SIG-M5 (cell line): ENCODE data around the gene SPEM1.
"Not testable (repeated sequence)": the region's sequence is repeated elsewhere in the genome, so short reads cannot be mapped to it uniquely, and the experiment has no call there.

ENCODE experiments used
- DNase-seq: peaks from one replicate; lab custom pipeline; 2025; lab: John Stamatoyannopoulos, UW

The SPEM1 gene

DNA sequence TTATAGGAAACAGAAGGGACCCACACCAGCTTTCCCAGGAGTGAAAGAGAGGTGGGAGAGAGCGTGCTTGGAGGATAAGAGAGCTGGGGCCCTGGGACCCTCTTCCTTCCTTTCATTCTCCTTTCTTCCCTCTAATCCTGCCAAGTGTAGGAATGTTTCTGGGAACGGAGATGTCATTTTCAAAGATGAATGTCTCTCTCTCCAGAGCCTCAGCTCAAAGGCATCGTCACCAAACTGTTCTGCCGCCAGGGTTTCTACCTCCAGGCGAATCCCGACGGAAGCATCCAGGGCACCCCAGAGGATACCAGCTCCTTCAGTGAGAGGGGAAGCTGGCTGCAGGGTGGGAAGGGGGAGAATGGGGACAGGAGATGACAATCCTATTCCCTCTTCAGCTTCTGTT lies 21.1 kb downstream of the SPEM1 start:
- no peak for DNase-seq

DNA sequence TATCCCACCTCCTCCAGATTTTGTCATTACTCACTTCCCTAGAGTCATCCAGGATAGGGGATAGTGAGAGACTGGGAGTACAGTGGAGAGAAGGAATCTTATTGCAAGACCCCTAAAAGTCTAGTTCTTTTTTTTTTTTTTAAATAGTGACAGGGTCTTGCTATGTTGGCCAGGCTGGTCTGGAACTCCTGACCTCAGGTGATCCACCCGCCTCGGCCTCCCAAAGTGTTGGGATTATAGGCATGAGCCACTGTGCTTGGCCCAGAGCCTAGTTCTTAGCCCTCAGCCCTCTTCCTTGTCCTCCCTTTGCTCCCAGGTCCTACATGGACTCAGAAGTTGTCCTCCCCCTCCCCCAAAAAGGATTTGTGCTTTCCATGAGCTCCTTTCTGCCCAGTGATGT lies 22.0 kb downstream of the SPEM1 start:
- no peak for DNase-seq

DNA sequence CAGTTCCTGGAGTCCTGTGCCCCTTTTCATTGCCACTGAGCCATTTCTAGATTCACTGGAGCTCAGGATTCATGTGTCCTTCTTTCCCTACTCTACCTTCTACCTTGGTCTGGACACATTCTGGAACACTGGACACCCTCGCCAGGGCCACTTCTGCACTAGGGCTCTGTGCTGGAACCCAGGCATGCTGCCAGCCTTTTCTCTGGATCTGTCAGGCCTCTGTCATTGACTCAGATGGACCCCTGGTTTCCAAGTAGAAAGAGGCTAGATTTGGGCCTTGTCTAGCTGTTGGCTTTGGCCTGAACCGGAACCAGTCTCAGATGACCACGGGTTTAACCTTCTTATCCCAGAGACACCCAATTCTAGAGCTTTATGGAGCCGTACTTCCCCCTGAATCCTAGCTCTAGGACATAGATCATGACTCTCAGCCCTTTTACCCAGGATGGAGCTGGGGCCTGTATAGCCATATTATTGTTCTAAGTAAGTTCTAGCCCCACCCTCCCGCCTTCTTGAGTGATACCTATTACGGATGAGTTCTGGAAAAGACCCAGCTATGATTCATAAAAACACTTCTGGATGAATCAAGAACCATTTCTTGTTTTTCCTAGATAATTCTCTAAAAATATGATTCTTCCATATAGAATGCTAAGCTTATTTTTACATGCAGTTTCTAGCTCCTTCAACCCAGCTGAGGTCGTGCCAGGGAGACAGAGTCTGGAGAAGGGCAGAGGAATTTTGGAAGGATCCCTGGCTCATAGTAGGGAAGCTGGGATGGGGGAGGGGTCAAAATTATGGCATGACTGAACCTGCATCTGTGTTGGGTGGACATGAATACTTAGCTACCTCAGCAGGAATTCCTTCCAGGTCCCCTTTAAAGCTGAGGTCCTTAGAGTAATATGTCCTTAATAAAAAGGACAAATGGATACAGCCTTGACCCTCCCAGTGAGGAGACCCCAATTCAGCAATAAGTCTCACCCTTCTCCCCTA lies 23.7 kb downstream of the SPEM1 start:
- no peak for DNase-seq

DNA sequence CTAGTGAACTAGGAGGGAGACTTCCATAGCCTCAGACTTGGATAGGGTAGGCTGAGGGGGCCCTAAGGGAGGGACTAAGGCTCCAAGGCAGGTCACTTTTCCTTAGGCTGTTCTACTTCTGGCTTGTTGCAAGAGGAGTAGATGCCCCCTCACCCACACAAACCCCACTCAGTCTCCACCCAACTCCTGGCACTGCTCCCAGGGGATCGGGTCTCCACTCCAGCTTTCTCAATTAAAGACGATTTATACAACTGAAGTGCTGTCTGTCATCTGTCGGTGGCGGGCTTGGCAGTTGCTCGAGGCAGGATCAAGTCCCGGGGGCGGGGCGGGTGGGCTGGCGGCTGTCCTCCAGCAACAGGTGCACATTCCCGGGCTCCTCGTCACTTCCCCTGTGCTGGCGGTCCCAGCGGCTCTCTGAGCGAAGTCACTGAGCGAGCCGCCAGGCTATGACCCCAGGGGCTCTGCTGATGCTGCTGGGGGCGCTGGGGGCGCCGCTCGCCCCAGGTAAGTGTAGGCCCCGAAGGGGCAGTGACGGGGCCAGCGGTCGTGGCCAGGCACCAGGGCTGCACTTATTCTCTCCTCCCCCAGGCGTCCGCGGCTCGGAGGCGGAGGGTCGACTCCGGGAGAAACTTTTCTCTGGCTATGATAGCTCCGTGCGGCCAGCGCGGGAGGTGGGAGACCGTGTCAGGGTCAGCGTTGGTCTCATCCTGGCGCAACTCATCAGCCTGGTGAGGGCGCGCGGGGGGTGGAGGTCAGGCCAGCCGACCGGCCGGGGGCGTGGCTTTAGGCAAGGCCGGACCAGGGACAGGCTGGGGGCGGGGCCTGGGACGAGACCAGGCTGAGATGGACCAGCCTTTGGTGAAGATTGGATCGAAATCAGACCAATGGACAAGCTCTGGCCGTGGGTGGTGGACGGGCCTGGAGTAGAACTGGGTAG lies 24.8 kb downstream of the SPEM1 start, which contains the start of gene CHRNB1:
Gene CHRNB1 (plus strand): TSS at position 380 of the 937 bp plus-strand sequence. CDS start 67 bp downstream, at position 447.
- no peak for DNase-seq

DNA sequence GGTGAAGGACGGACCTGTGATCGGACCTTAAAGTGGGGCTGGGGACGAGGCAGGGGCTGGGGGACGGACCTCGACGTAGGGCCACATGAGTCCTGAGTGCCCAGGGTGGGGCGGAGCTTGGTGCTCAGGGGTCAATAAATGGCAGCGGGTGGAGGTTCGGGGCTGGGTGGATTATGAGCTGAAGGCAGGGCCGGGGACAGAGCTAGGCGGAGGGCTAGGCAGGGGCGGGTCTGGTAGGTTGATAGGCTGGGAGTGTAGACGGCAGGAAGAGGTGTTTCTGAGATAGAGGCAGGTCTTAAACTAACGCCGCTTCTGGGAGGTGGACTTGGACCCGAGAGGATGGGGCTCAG lies 25.5 kb downstream of the SPEM1 start:
- DNase-seq: no peak

DNA sequence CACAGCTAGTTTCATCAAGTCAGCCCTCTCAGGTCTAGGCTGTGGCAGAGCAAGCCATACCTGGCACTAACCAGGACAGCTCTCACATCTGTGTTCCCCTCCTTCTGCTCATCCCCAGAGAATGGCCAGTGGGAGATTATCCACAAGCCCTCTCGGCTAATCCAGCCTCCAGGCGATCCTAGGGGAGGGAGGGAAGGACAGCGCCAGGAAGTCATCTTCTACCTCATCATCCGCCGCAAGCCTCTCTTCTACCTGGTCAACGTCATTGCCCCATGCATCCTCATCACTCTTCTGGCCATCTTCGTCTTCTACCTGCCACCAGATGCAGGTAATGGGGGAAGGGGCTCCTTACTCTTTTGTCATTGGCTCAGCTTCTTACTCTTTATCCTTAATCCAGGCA lies 28.3 kb downstream of the SPEM1 start:
- no peak for DNase-seq

DNA sequence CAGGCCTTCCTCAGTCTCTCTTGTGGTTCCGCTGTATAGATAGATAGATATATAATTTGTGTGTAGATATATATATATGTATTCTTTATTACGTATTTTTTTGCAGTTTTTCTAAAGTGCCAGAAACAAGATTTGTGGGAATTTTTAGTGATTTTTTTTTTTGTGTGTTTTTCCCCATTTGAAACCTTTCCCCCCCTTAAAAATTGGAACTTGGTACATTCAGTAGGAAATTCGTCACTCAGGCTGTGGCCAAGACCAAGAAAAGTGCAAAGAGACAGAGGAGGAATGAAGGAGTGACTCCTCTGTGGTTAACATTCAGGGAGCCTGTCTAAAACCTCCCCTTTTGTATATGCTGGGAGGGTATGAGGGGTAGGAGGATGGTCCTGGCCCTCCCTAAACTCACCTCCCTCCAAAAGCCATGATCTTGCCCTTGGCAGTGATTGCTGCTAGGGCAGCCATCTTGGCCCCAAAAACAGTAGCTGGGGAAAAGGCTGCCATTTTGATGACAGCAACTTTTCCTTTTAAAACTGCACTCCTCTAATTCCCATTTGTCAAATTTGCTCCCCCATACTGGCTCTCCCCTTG lies 39.9 kb downstream of the SPEM1 start:
- DNase-seq: no peak

DNA sequence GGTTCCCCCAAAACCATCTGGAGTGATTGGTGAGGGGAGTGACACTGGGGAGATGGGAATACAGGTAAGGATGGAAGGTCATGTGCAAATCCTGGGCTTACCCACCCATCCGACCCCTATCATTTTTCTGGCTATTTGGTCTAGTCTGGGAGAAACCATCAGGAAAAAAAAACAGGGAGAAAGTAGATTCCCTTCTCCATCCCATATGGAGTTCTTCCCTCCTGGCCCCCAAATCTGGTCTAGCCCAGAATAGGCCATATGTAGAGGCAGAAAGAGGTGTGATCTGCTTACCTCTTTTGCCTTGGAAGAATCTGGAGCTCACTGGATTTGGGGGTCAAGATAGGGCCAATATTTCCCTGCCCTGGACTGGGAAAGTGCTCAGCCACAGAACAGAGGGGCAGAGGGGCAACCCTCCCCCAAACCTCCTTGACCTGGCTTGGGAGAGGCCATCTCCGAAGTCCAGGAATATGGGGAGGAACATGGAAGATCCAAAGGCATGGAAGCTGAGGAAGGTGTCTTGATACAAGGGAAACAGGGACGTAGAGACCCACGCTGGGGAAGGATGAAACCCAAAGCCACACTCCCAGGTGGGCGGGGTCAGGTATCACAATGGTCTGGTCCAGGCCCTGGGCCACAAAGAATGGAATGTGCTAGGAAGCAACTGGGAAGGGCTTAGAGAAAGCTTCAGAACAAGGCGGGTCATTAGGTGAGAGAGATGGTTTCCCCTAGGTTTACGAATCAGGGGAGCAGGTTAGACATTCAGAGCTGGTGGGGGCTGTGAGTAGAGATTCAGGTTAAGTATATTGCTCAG lies 40.9 kb downstream of the SPEM1 start:
- DNase-seq: no peak

DNA sequence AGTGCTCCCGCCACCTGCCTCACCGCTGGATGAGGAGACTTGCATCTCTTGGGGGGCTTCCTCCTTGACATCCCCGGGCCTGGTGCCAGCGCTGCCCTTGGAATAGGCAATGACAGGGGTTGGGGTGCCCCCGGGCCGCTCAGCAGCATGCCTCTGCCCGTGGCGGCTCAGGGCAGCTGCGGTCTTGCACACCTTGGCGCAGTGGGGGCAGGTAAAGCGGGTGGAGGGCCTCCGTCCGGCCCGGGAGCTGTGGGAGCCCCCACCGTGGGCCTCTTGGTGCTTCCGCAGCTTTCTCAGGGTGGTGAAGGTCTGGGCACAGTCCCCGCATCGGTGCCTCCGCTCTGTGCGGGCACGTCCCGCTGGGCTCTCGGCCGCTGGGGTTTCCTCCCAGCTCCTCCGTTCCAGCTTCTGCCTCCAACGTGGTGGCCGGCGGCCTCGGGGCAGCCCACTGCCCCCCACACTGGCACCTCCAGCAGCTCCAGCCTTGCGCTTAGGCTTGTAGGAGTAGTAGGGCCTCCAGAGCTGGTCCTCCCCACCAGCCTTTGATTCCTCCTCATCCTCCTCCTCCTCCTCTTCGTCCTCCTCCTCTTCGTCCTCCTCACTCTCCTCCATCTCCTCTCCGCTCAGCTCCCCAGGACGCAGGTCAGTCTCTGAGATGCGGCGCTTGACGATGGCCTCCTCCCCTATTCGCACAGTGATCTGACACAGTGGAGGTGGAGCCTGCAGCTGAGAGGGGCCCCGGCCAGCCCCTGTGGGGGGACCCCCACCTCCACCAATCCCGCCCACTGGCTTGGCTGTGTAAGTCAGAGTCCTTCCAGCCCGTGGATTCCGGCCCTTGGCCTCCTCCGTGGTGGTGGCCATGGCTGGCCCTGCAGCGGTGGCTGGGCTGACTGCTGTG lies 42.6 kb downstream of the SPEM1 start:
- no peak for DNase-seq

DNA sequence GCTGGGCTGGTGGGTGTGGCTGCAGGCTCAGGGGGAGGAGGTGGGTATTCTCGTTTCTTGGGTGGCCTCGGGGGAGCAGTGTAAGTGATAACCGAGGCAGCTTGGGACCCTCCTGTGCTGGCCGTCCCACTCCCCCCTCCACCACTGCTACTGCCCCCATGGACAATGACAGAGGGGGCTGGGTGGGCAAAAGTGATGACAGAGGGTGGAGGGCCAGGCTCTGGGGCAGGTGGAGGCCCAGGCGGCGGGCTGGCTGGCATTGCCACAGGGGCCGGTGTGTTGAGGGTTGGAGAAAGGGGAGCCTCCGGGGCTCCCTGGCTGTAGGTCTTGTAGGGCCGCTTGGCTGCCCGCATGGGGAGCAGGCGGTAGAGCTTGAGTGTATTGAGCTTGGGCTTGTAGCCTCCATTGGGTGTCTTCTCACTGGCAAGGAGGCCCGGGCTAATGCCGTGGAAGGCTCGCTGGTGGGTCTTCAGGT lies 43.3 kb downstream of the SPEM1 start:
- DNase-seq: no peak

DNA sequence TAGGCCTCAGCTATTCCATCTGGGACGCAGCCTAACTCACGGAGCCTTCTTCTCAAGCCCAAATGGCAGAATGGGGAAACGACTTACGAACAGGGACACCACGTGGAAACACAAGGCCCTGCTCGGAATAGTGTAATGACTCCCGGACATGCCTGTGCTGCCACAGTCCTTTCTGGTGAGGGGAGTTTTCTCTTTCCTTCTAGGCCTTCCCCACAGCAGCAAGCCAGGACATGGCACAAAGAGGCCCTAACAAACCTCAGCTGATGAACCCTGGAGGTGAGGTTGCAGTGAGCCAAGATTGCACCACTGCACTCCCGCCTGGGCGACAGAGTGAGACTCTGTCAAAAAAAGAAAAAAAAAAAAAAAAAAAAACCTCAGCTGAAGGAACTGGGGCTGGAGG lies 44.0 kb downstream of the SPEM1 start:
- DNase-seq: no peak

DNA sequence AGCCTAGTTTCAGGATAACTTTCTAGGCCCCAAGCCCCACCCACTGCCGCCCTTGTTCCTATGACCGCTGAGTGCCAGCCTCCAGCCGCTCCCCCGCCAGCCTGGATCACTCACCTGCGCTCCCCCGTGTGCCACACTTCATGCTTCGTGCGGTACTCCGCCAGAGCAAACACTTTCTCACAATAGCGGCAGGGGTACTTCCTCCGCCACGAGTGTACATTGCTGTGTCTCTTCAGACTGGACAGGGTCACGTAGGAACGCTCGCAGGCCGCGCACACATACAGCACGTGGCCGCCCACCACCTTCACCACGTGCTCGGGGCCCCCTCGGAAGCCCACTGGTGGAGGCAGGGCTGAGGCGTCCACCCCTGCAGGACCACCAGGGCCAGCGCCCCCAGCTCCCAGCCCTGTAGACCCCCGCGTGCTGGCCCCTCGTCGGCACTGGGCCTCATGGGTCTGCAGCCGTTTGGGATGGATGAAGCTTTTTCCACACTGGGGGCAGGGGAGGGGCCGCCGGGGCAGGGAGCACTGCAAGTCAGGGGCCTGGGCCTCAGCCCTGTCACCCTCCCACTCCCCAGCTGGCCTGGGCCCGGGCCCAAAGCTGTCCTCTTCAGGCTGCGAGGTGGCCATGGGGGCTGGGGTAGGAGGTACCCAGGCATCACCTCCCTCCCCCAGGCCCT lies 45.6 kb downstream of the SPEM1 start:
- no peak for DNase-seq

DNA sequence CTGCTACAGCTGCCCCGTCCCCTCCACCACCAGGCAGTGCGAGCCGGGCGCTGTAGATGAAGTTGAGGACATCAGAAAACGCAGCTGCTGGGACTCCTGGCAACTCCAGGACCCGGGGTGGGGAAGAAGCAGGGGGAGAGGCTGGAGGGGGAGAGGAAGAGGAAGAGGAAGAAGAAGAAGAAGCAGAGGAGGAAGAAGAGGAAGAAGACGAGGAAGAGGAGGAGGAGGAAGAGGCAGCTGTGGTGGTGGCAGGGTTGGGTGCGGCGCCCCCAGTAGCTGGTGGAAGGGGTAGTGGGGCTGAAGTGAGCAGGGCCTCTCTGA lies 46.2 kb downstream of the SPEM1 start:
- no peak for DNase-seq

DNA sequence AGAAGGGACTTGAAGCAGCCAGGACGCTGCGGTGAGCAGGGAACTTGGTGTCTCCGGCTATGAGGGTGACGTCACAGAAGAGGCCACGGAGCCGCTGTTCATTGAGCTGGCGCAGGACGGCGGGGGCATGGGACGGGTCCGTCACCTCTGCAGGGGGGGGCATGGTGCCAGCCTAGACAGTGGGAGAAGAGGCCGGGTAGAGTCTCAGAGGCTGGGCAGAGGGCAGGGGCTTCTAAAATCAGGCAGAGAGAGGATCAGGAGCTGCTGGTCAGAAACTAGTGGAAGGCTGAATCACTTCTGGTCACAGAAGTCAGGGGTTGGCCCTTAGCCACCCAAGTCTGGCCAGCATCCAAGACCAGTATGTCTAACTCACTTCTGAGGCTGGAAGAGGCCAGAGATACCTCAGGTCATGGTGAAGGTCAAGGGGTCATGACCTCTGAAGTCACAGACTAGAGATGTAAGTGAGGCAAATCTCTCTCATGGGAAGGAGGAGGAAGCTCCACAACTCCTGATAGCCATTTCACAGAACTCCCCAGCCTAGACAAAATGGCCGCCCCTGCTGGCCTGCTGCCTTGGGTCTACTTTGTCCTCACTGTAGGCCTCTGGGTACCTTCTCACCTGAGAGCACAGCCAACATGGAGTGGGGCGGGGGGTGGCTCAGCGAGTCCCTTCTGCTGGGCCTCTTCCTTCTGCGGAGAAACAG lies 46.7 kb downstream of the SPEM1 start:
- DNase-seq: no peak

DNA sequence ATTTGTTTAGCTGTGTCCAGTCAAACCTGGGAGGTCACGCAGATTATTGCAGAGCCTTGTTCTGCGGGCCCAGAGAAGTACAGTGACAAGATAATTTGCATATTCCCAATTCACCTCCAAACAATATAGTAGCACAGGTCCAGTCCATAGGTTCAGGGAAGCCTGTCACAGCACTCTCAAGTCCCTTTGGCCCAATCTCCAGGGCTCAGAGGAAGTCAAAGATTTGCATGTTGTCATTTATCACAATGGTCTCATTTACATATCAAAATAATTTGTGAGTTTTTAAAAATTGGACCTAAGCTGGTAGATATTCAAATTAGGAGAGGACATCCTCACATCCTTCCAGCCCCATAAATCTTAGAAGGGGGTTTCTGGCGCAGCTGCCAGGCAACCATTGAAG lies 47.4 kb downstream of the SPEM1 start:
- DNase-seq: no peak

DNA sequence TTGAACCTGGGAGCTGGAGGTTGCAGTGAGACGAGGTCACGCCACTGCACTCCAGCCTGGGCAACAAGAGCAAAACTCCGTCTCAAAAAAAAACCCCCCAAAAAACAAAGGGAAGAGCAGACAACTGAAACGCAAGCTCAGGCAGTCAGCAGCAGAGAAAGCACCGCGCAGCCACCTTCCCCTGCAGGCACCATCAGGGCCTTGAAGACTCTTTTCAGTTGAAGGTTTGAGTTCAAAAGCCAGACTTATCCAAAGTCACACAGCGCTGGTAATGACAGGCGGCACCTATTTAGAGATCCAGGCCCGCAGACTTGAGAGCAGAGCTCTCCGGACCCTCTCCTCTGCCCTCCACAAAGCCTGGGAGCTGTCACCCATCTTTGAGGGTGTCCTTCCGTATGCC lies 48.2 kb downstream of the SPEM1 start:
- no peak for DNase-seq

DNA sequence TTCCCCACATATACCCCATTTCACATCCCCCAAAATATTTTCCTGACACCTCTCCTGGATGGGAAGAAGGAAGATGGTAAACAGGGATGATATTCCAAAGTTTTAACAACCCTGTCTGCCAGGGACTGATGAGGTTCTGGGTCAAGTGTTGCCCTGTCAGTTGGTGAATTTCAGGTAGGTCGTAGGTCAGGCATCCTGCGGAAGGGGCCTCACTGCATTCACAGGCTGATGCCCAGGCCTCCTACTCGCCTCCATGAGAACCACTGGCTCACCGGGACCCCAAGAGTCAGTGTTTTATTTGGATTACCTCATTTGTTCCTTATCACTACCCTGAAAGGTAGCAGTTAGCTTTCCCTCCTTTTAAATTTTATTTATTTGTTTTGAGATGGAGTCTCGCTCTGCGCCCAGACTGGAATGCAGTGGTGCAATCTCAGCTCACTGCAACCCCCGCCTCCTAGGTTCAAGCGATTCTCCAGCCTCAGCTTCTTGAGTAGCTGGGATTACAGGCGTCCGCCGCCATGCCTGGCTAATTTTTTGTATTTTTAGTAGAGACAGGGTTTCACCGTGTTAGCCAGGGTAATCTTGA lies 48.8 kb downstream of the SPEM1 start:
- DNase-seq: no peak

DNA sequence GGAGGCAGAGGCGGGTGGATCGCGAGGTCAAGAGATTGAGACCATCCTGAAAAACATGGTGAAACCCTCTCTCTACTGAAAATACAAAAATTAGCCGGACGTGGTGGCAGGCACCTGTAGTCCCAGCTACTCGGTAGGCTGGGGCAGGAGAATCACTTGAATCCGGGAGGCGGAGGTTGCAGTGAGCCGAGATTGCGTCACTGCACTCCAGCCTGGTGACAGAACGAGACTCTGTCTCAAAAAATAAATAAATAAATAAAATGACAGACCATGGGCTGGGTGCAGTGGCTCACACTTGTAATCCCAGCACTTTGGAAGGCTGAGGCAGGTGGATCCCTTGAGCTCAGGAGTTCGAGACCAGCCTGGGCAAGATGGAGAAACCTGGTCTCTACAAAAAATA lies 49.7 kb downstream of the SPEM1 start:
- DNase-seq: not testable (repeated sequence)

DNA sequence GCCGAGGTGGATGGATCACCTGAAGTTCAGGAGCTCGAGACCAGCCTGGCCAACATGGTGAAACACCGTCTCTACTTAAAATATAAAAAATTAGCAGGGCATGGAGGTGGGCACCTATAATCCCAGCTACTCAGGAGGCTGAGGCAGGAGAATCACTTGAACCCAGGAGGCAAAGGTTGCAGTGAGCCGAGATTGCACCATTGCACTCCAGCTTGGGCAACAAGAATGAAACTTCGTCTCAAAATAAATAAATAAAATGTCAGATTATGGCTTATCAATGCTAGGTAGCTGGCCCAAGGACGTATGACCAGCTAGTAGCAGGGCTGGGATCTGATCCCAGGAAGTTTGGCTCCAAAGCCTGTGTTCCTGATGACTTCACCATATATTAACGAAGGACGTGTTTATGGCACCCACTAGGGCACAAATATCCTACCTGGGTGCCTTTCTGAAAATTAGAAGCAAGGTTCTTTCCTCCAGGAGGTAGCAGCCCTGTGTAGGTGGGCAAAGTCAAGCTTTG lies 50.4 kb downstream of the SPEM1 start:
- not testable (repeated sequence) for DNase-seq
